Neural cell (in vitro differentiated cells): Measurements from ENCODE around the gene SWAP70. TPM values are rescaled to one million over a fixed set of nuclear protein-coding genes. Genes with fewer than 3 reads are reported as not detected.

ENCODE experiments used
- H2AFZ ChIP-seq: fragments of 200-600, 300-800 bp; sonication (generic), shearing (Covaris generic); 2 replicates; pipeline ENCODE4 v1.6.0; 2014; ENCODE audit warnings: low read depth, mild to moderate bottlenecking, antibody characterized with exemption, low read length, moderate library complexity
- H3F3A ChIP-seq: fragments of 200-600 bp; shearing (Covaris generic); 2 replicates; pipeline ENCODE4 v1.6.1; 2016; ENCODE audit warnings: mild to moderate bottlenecking, moderate library complexity, mixed read lengths, antibody characterized with exemption, low read length; ENCODE audit not compliant: insufficient read depth, poor library complexity, severe bottlenecking
- H3K27ac ChIP-seq: fragments of 200-600, 300-800 bp; sonication (generic), shearing (Covaris generic); 2 replicates; pipeline ENCODE4 v1.5.1; 2014; ENCODE audit warnings: mild to moderate bottlenecking, low read length, moderate library complexity
- H3K27me3 ChIP-seq: fragments of 300-800, 200-600 bp; sonication (generic), shearing (Covaris generic); 2 replicates; pipeline ENCODE4 v1.6.0; 2014; ENCODE audit warnings: mild to moderate bottlenecking, low read depth, low read length, moderate library complexity; ENCODE audit not compliant: insufficient read depth
- H3K36me3 ChIP-seq: fragments of 300-800, 200-600 bp; sonication (generic), shearing (Covaris generic); 2 replicates; pipeline ENCODE4 v1.5.1; 2014; ENCODE audit warnings: mild to moderate bottlenecking, antibody characterized with exemption, low read length, moderate library complexity; ENCODE audit not compliant: insufficient read depth
- H3K4me2 ChIP-seq: fragments of 300-800, 200-600 bp; sonication (generic), shearing (Covaris generic); 2 replicates; pipeline ENCODE4 v1.6.0; 2014; ENCODE audit warnings: mild to moderate bottlenecking, low read length
- H3K4me3 ChIP-seq: fragments of 300-800, 200-600 bp; sonication (generic), shearing (Covaris generic); 2 replicates; pipeline ENCODE4 v1.5.1; 2014; ENCODE audit warnings: mild to moderate bottlenecking, low read length, moderate library complexity
- H3K79me2 ChIP-seq: fragments of 200-600 bp; shearing (Covaris generic); replicated peaks from 2 replicates; pipeline ENCODE4 v1.6.0; 2014; ENCODE audit warnings: mild to moderate bottlenecking, low read length, moderate library complexity; ENCODE audit not compliant: insufficient read depth
- H3K9ac ChIP-seq: fragments of 300-800, 200-600 bp; sonication (generic), shearing (Covaris generic); 2 replicates; pipeline ENCODE4 v1.6.1; 2016; ENCODE audit warnings: mild to moderate bottlenecking, low read length, mixed read lengths
- H3K9me2 ChIP-seq: fragments of 200-600 bp; shearing (Covaris generic); 2 replicates; pipeline ENCODE4 v1.6.1; 2016; ENCODE audit warnings: mild to moderate bottlenecking, low read length, mixed read lengths; ENCODE audit not compliant: insufficient read depth
- H3K9me3 ChIP-seq: fragments of 200-600, 300-800 bp; sonication (generic), shearing (Covaris generic); 2 replicates; pipeline ENCODE4 v1.6.1; 2016; ENCODE audit warnings: mild to moderate bottlenecking, mixed run types, low read length, moderate library complexity, mixed read lengths
- H4K20me1 ChIP-seq: fragments of 200-600 bp; shearing (Covaris generic); 2 replicates; pipeline ENCODE4 v1.6.1; 2016; ENCODE audit warnings: mild to moderate bottlenecking, mixed run types; ENCODE audit not compliant: insufficient read depth
- CTCF ChIP-seq: fragments of 450-650 bp; IDR thresholded peaks from 2 replicates; pipeline ENCODE4 v1.5.1; 2014; ENCODE audit warnings: antibody characterized with exemption, mild to moderate bottlenecking, moderate library complexity; ENCODE audit not compliant: poor library complexity, severe bottlenecking
- EP300 ChIP-seq: fragments of 450-650 bp; conservative IDR thresholded peaks from 2 replicates; pipeline ENCODE4 v1.6.1; 2014; ENCODE audit warnings: antibody characterized with exemption, mild to moderate bottlenecking, moderate library complexity; ENCODE audit not compliant: poor library complexity, severe bottlenecking
- EZH2 ChIP-seq: fragments of 200-600, 300-800 bp; shearing (Covaris generic), sonication (generic); IDR thresholded peaks from 2 replicates; pipeline ENCODE4 v1.6.1; 2014; ENCODE audit warnings: antibody characterized with exemption, low read length, borderline replicate concordance, mild to moderate bottlenecking; ENCODE audit not compliant: insufficient read depth, poor library complexity, severe bottlenecking
- MXI1 ChIP-seq: fragments of 450-650 bp; conservative IDR thresholded peaks from 2 replicates; pipeline ENCODE4 v1.6.1; 2014; ENCODE audit warnings: antibody characterized with exemption, mild to moderate bottlenecking; ENCODE audit not compliant: poor library complexity, severe bottlenecking
- POLR2AphosphoS5 ChIP-seq: IDR thresholded peaks from 2 replicates; pipeline ENCODE4 v1.6.1; 2012
- RAD21 ChIP-seq: fragments of 450-650 bp; conservative IDR thresholded peaks from 2 replicates; pipeline ENCODE4 v1.6.1; 2014; ENCODE audit warnings: antibody characterized with exemption, mild to moderate bottlenecking, moderate library complexity
- REST ChIP-seq: IDR thresholded peaks from 2 replicates; pipeline ENCODE4 v1.6.1; 2012; ENCODE audit warnings: borderline replicate concordance
- SMC3 ChIP-seq: fragments of 450-650 bp; conservative IDR thresholded peaks from 2 replicates; pipeline ENCODE4 v1.6.1; 2014; ENCODE audit warnings: antibody characterized with exemption, mild to moderate bottlenecking, moderate library complexity; ENCODE audit not compliant: poor library complexity
- TAF1 ChIP-seq: IDR thresholded peaks from 2 replicates; pipeline ENCODE4 v1.6.1; 2012; ENCODE audit warnings: low read depth
- polyA plus RNA-seq: library from polyadenylated mRNA; depleted of rRNA; stranded (reverse); fragments of >200 nt; gene quantifications from 2 replicates; pipeline ENCODE4 v1.2.3, GENCODE V29; 2014

Gene SWAP70
- polyA plus RNA-seq, 1 donor from 2014 or later: 1.4 TPM

GRCh38 chr11:9758637-9759518 is 95.0 kb downstream of the SWAP70 start:
- H3K36me3 ChIP-seq: no peaks in the 10 kb centered on the region
- no peaks in the 10 kb centered on the region for H3F3A ChIP-seq
- H3K79me2 ChIP-seq: no peaks in the 10 kb centered on the region
- H3K4me3 ChIP-seq: peak overlapping the region; percentile 64
- no peak overlapping the region for H3K27ac ChIP-seq
- no peaks in the 10 kb centered on the region for H3K9me2 ChIP-seq
- H3K9me3 ChIP-seq: no peaks in the 10 kb centered on the region
- H3K27me3 ChIP-seq: peaks cover 7% of the 10 kb centered on the region
- no peak overlapping the region for H3K9ac ChIP-seq
- no peaks in the 10 kb centered on the region for H4K20me1 ChIP-seq
- H3K4me2 ChIP-seq: no peak overlapping the region
- TF ChIP-seq CTCF: no peak
- no peak for TF ChIP-seq EZH2
- TF ChIP-seq TAF1: no peak
- TF ChIP-seq REST: no peak
- TF ChIP-seq POLR2AphosphoS5: no peak
- TF ChIP-seq SMC3: no peak
- no peak for TF ChIP-seq MXI1
- no peak for TF ChIP-seq EP300
- no peak for TF ChIP-seq RAD21
- no peak overlapping the region for H2AFZ ChIP-seq

- Histone ChIP-seq H3K4me3 (no peak overlapping the region), H3K9me2 (no peaks in the 10 kb centered on the region), H4K20me1 (no peaks in the 10 kb centered on the region), H3K4me2 (no peak overlapping the region), H2AFZ (no peak overlapping the region), H3K9ac (no peak overlapping the region), H3F3A (no peaks in the 10 kb centered on the region), H3K27ac (no peak overlapping the region), H3K79me2 (no peaks in the 10 kb centered on the region), H3K9me3 (no peaks in the 10 kb centered on the region), H3K36me3 (no peaks in the 10 kb centered on the region), H3K27me3 (peaks cover 7% of the 10 kb centered on the region)
- no peak for TF ChIP-seq SMC3
- no peak for TF ChIP-seq MXI1
- TF ChIP-seq TAF1: no peak
- TF ChIP-seq EZH2: no peak
- no peak for TF ChIP-seq RAD21
- no peak for TF ChIP-seq EP300
- TF ChIP-seq CTCF: no peak
- TF ChIP-seq POLR2AphosphoS5: no peak
These were observed 95.8 kb downstream of the SWAP70 start for GRCh38 chr11:9759519-9760192.
